ENCODE data around the gene WDR6. TPM values are rescaled to one million over a fixed set of nuclear protein-coding genes. Genes with fewer than 3 reads are reported as not detected.
A peak's percentile ranks its signal among the peaks of the same experiment; 100 is the strongest.

Gene WDR6
- total RNA-seq, 1 experiment from 2014 or later: 81.9 TPM

- Histone ChIP-seq H3K27ac (no peak overlapping the region), H3K27me3 (no peaks in the 10 kb centered on the region), H3K4me1 (peaks cover 3% of the 10 kb centered on the region; the same call in 1 of the 2 replicates), H3K36me3 (peaks cover 28% of the 10 kb centered on the region), H3K9me3 (replicated peaks) (no peaks in the 10 kb centered on the region), H3K4me3 (no peak overlapping the region)
- no peak for DNase-seq
Observed at GRCh38 chr3:49016414-49017228, 9.4 kb downstream of the WDR6 start.

DNA sequence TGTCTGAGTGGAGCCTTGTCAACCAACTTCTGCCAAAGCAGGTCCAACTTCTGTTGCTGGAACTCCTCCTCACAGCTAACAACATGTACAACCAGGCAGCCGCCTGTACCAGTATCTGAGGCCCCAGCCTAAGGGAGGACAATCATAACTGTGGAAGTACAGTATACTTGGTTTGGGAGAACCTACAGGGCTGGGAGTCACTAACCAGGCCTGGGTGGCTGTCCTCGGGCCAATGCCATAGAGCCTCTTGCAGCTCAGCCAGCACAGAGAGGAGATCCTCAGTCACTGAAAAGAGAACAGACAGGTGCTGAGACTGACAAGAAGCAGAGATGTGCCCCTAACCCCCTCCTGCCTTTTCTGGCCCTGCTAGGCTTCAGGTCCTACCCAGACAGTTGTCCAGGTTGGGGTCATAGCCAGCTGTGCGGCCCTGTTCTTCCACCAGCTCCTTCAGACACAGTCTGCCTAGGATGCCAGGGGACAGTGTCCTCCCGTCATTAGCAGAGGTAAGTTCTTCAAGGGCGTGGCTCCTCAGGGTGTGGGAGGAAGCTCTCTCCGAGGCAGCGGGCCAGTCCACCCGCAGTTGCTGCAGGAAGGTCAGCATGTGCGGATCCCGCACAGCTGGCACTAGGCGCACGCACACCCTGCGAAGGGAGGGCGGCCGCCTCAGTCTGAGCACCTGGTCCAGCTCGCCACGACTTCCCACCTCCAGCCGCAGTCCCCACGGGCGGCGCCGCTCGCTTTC is 10.2 kb downstream of the WDR6 start:
- Histone ChIP-seq H3K4me3 (peak overlapping the region; percentile 92), H3K27ac (no peak overlapping the region), H3K36me3 (peaks cover 23% of the 10 kb centered on the region), H3K27me3 (no peaks in the 10 kb centered on the region), H3K4me1 (peaks cover 3% of the 10 kb centered on the region; the same call in 1 of the 2 replicates), H3K9me3 (replicated peaks) (no peaks in the 10 kb centered on the region)
- DNase-seq: no peak

GRCh38 chr3:49017971-49018706 is 10.9 kb downstream of the WDR6 start, which contains the start of gene DALRD3:
Gene DALRD3, minus strand, starts transcription at chr3:49018580. Its CDS starts 16 bp downstream, at chr3:49018564.
- Histone ChIP-seq H3K4me3 (peak within 1 kb of the TSS; percentile 92), H3K9me3 (replicated peaks) (no peaks in the 10 kb centered on the region), H3K27me3 (no peaks in the 10 kb centered on the region), H3K36me3 (peaks cover 23% of the 10 kb centered on the region), H3K4me1 (peaks cover 5% of the 10 kb centered on the region; the same call in 1 of the 2 replicates), H3K27ac (no peak within 1 kb of the TSS)
- peak; percentile 58 to 64 for DNase-seq

DNA sequence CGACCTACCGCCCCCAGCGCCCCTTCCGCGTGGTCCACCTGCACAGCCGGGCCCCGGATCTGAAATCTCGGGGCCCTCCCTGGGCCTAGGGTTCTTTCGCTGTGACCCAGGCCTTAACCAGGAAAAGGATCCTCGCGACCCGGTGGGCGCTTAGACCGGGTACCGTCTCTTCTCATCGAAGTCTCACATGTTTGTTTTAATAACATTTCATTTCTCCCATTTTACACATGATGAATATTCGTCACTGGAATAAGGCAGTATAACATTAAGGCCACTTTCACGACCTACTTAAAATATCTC is 11.5 kb downstream of the WDR6 start:
- Histone ChIP-seq H3K9me3 (replicated peaks) (no peaks in the 10 kb centered on the region), H3K4me1 (peaks cover 6% of the 10 kb centered on the region; the same call in 1 of the 2 replicates), H3K27ac (no peak overlapping the region), H3K36me3 (peaks cover 21% of the 10 kb centered on the region), H3K27me3 (no peaks in the 10 kb centered on the region), H3K4me3 (peak overlapping the region; percentile 92)
- DNase-seq: no peak

GRCh38 chr3:49019941-49020329 is 12.7 kb downstream of the WDR6 start:
- Histone ChIP-seq H3K4me1 (peaks cover 6% of the 10 kb centered on the region; the same call in 1 of the 2 replicates), H3K27ac (peak overlapping the region; percentile 82), H3K9me3 (replicated peaks) (no peaks in the 10 kb centered on the region), H3K36me3 (peaks cover 19% of the 10 kb centered on the region), H3K4me3 (peak overlapping the region; percentile 90), H3K27me3 (no peaks in the 10 kb centered on the region)
- peak in 1 of 2 experiments; percentile 31 for DNase-seq

DNA sequence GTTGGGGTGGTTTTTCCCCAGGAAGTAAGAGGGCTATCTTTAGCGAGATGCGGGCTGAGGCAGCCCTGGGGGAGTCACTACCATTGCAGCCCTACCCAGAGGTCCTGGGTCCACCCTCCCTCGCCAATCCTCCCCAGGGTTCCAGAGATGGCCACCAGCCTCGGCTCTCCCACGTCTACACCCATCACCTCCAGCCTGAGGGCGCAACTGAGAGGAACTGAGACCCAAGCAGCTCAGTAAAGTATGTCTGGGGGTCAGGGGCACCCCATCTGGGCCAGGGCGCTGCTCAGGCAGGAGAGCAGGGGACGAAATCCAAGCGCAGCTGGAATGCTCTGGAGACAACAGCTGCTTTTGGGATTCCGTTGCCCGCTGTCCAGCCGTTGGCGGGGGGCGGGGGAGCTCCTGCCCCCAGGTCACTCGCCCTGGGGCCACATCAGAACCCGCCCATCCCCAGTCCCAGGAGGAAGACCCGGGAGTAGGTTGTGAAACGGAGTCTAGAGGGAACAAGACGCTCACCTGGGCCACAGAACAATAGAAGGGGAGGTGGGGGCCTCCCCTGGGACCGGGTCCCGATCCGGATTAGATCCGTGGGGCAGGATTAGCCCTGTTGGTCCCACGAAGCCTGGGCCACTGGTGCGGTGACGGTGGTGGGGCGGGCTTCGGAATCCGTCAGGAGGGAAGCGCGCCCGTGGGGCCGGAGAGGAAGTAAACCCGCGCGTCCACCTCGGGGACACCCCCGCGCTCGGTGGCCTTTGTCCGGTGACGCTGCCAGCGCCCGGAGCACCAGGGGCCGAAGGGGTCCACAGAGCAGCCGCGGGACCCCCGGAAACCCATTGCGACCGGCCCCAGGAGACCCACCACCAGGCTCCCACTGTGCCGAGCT is 13.4 kb downstream of the WDR6 start:
- peaks cover 19% of the 10 kb centered on the region for H3K36me3 ChIP-seq
- H3K27ac ChIP-seq: peak overlapping the region; percentile 82
- no peaks in the 10 kb centered on the region for H3K9me3 ChIP-seq (replicated peaks)
- no peaks in the 10 kb centered on the region for H3K27me3 ChIP-seq
- DNase-seq: peak; percentile 65 to 72
- H3K4me3 ChIP-seq: peak overlapping the region; percentile 90
- H3K4me1 ChIP-seq: peaks cover 6% of the 10 kb centered on the region; the same call in 1 of the 2 replicates

DNA sequence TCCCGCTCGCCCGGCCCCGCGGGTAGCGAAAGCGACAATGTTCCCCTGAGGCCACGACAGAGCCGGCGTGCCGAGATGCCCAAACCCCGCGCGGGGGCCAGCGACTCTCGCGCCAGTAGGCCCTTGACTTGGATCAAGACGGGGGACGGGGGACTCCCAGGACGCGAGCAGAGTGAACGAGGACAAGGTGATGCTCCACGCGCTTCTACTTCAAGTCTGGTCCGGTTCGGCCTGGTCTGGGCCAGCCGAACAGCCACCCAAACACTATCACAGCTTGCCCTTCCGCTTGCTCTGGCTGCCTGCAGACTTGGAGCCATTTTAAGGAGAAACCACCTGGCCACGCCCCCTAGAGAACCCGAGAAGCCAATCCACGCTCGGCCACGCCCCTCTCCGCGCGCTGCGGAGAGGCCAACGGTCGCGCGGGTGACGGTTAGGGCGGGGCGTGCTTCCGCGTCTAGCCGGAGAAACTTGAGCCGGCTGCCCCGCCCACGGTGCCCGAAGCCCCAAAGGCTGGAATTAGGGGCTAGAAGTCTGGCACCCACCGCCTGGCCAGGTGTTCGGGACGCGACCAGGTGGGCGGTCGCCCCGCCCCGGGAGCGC is 14.1 kb downstream of the WDR6 start:
- peaks cover 6% of the 10 kb centered on the region; the same call in 1 of the 2 replicates for H3K4me1 ChIP-seq
- peak; percentile 98 for DNase-seq
- H3K27me3 ChIP-seq: no peaks in the 10 kb centered on the region
- H3K9me3 ChIP-seq (replicated peaks): no peaks in the 10 kb centered on the region
- H3K27ac ChIP-seq: peak overlapping the region; percentile 82
- peak overlapping the region; percentile 90 for H3K4me3 ChIP-seq
- peaks cover 23% of the 10 kb centered on the region for H3K36me3 ChIP-seq

GRCh38 chr3:49021813-49022687 is 14.9 kb downstream of the WDR6 start, which contains the start of gene NDUFAF3:
Gene NDUFAF3, plus strand, starts transcription at chr3:49022121. Its CDS starts 24 bp downstream, at chr3:49022145.
- H3K9me3 ChIP-seq (replicated peaks): no peaks in the 10 kb centered on the region
- H3K4me3 ChIP-seq: peak within 1 kb of the TSS; percentile 90
- peaks cover 28% of the 10 kb centered on the region for H3K36me3 ChIP-seq
- no peaks in the 10 kb centered on the region for H3K27me3 ChIP-seq
- peak; percentile 96 to 97 for DNase-seq
- H3K4me1 ChIP-seq: peaks cover 6% of the 10 kb centered on the region; the same call in 1 of the 2 replicates
- H3K27ac ChIP-seq: peak within 1 kb of the TSS; percentile 82

- H3K27me3 ChIP-seq: no peaks in the 10 kb centered on the region
- DNase-seq: no peak
- no peaks in the 10 kb centered on the region for H3K9me3 ChIP-seq (replicated peaks)
- H3K4me3 ChIP-seq: peak overlapping the region; percentile 90
- peak overlapping the region; percentile 82 for H3K27ac ChIP-seq
- H3K36me3 ChIP-seq: peaks cover 35% of the 10 kb centered on the region
- peaks cover 3% of the 10 kb centered on the region; the same call in 1 of the 2 replicates for H3K4me1 ChIP-seq
Observed at GRCh38 chr3:49022688-49023171, 15.5 kb downstream of the WDR6 start.

GRCh38 chr3:49023775-49024174 is 16.6 kb downstream of the WDR6 start:
- Histone ChIP-seq H3K4me1 (peaks cover 8% of the 10 kb centered on the region), H3K27me3 (no peaks in the 10 kb centered on the region), H3K9me3 (replicated peaks) (no peaks in the 10 kb centered on the region), H3K4me3 (no peak overlapping the region), H3K27ac (no peak overlapping the region), H3K36me3 (peaks cover 37% of the 10 kb centered on the region)
- no peak for DNase-seq

GRCh38 chr3:49024449-49024848 is 17.3 kb downstream of the WDR6 start:
- Histone ChIP-seq H3K4me3 (no peak overlapping the region), H3K4me1 (peaks cover 8% of the 10 kb centered on the region), H3K9me3 (replicated peaks) (no peaks in the 10 kb centered on the region), H3K27ac (no peak overlapping the region), H3K27me3 (no peaks in the 10 kb centered on the region), H3K36me3 (peaks cover 37% of the 10 kb centered on the region)
- no peak for DNase-seq

DNA sequence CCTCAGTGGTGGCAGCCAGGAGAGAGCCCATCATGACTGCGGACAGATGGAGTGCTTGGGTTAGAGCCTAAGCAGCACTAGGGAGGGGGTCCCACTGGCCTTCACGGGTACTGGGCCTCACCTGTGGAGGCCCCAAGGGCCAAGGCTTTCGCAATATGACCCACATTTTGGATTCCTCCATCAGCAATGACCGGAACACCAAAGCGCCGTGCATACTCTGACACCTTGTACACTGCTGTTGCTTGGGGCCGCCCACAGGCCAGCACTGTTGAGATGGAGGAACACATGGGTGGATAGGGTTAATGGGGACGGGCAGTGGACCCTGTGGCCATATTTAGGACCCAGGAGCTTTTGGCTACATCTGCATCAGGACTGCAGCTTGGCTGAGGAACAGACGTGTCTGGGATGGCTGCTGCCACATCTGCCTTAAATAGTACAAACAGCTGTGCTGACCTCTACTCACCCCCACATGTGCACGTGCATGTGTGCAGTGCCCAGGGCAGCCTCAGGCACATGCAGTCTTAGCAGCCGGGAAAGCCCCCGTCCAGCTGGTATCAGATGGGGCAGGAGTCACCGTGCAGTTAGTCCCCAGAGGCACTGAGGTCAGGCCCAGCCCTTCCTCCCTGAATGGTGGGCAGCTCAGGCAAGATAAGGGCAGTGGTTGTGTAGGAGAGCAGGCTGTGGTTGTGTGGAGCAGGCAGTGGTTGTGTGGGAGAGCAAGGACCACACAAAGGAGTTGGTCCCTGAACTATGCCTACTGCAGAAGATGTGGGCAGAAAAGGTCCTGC is 18.0 kb downstream of the WDR6 start:
- Histone ChIP-seq H3K27ac (no peak overlapping the region), H3K36me3 (peaks cover 37% of the 10 kb centered on the region), H3K4me3 (no peak overlapping the region), H3K4me1 (peaks cover 8% of the 10 kb centered on the region), H3K9me3 (replicated peaks) (no peaks in the 10 kb centered on the region), H3K27me3 (no peaks in the 10 kb centered on the region)
- no peak for DNase-seq
